Muscle of leg (tissue), 11 donors: ENCODE results near the gene PLEKHJ1. TPM values are rescaled to one million over a fixed set of nuclear protein-coding genes. Genes with fewer than 3 reads are reported as not detected.
A peak's percentile ranks its signal among the peaks of the same experiment; 100 is the strongest.

Source experiments
- DNase-seq: peaks from one replicate; pipeline ENCODE4 v3.0.0; 2013
- H3K27ac ChIP-seq: one replicate; pipeline ENCODE4 v1.5.1; 2013; ENCODE audit warnings: mild to moderate bottlenecking, low read length, control low read depth
- H3K27me3 ChIP-seq: one replicate; pipeline ENCODE4 v1.6.1; 2013; ENCODE audit warnings: low read length; ENCODE audit not compliant: control insufficient read depth, insufficient read depth
- H3K36me3 ChIP-seq: one replicate; pipeline ENCODE4 v1.6.1; 2013; ENCODE audit warnings: low read length; ENCODE audit not compliant: control insufficient read depth, insufficient read depth
- H3K4me1 ChIP-seq: one replicate; pipeline ENCODE4 v1.6.1; 2013; ENCODE audit warnings: low read length; ENCODE audit not compliant: control insufficient read depth, insufficient read depth
- H3K4me3 ChIP-seq: one replicate; pipeline ENCODE4 v1.5.1; 2013; ENCODE audit warnings: low read length, control low read depth
- H3K9me3 ChIP-seq: replicated peaks from 2 replicates; pipeline ENCODE4 v1.6.1; 2013; ENCODE audit warnings: low read depth, low read length; ENCODE audit not compliant: control insufficient read depth
- WGBS: methylation state at CpG from one replicate; pipeline ENCODE4 v1.1.5; 2013; ENCODE audit warnings: missing lambda C conversion rate; ENCODE audit not compliant: insufficient coverage; 5-methylcytosine and 5-hydroxymethylcytosine counted together
- polyA plus RNA-seq, 8 donors: library from polyadenylated mRNA; unstranded; fragments of 120-200 nt; gene quantifications; one replicate each; pipeline versions ENCODE4 v1.2.1 to v1.2.3, GENCODE V29; 2013; ENCODE audit warnings: inconsistent platforms in 1 of 8, low replicate concordance in 1 of 8; ENCODE audit not compliant: insufficient read length in 8 of 8, insufficient read depth in 1 of 8
- total RNA-seq: library from RNA; stranded (reverse); fragments of 120-200 nt; gene quantifications from one replicate; pipeline ENCODE4 v1.2.4, GENCODE V29; 2013

The PLEKHJ1 gene
- total and polyA plus RNA-seq, 9 donors = 70.6 to 89.4 (median 74.9) TPM

DNA sequence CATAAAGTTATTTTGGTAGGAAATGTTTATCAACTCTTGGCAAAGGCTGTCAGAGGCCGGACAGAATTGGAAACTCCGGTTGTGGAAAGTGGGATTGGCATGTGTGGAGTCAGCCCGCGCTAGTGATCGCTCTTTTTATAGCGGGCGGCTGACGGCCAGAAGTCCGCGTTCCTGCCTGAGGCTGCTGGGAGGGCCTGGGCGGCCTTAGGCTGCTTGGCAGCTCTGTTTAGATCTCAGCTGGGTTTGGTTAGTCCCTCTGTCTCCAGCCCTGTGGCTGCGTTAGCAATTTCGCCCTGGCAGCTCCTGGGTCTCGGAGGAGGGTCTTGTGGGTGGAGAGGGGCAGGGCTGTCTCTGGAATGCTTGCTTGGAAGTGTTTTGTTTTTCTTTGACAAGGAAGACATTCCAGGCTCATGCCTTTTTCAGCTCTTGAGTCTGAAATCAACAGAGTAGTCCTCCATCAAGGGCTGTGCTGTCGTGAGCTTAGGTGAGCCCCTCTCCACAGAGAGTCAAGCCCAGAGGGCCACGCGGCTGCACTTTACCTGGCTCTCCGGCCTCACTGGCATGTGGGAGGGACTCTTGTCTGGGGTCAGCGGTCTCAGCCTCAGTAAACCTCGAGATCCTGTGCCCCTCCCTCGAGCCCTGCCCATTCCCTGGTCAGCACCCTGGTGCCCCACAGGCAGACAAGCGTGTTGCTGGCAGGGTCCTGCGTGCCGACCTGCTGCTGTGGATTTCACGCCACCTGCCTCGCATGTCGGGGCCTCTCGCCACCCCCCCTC lies 49.9 kb downstream of the PLEKHJ1 start:
- H3K36me3 ChIP-seq = peaks cover 60% of the 10 kb centered on the region
- H3K9me3 ChIP-seq = no peaks in the 10 kb centered on the region
- no peak overlapping the region for H3K4me3 ChIP-seq
- H3K27me3 ChIP-seq = no peaks in the 10 kb centered on the region
- 29% methylated on average over 21 of the region's 28 CpGs for WGBS
- H3K4me1 ChIP-seq = peaks cover 75% of the 10 kb centered on the region
- peak overlapping the region; percentile 88 for H3K27ac ChIP-seq
- DNase-seq = peak; percentile 97

DNA sequence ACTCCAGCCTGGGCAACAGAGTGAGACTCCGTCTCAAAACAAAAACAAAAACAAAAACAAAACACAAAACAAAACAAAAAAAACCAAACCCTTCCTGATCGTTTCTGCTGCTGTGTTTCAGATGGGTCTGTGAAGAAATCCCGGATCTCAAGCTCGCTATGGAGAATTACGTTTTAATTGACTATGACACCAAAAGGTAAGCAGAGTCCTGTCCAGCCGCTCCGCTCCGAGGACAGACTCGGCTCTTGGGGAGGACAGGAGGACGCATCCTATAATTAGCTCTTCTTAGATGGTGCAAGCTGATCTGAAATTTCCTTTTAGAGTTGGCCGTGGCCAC lies 50.4 kb downstream of the PLEKHJ1 start:
- peak overlapping the region; percentile 88 for H3K27ac ChIP-seq
- peaks cover 81% of the 10 kb centered on the region for H3K4me1 ChIP-seq
- H3K27me3 ChIP-seq = no peaks in the 10 kb centered on the region
- WGBS = 29% methylated on average over 9 of the region's 11 CpGs
- DNase-seq = no peak
- H3K36me3 ChIP-seq = peaks cover 55% of the 10 kb centered on the region
- no peak overlapping the region for H3K4me3 ChIP-seq
- H3K9me3 ChIP-seq = no peaks in the 10 kb centered on the region

DNA sequence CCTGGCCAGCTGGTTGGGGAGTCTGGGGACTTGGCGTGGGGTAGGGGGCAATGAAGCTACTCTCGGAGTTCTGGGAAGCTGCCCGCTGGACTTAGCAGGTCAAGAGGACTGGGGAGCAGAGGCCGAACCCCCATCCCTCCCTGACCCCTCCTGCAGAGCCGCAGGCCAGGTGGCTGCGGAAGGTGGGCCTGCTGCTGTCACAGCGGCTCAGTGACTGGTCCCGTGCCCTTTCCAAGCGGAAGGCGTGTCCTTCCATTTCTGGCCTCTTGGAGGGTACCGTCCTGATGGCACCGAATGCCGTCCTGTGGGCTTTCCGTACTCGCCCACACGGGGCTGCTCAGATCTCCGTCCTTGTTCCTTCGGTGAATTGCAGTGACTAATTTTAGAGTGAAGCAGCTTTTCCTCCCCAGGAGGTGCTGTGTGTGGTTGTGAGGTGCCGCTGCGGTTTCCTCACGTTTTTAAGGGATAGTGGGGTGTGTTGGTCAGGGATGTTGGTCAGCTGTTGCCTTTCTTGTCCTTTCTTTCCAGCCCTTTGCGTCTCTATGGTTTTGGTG lies 51.6 kb downstream of the PLEKHJ1 start:
- H3K27me3 ChIP-seq = no peaks in the 10 kb centered on the region
- WGBS = 96% methylated on average over 20 of the region's 22 CpGs
- no peak overlapping the region for H3K4me3 ChIP-seq
- peaks cover 44% of the 10 kb centered on the region for H3K36me3 ChIP-seq
- peaks cover 80% of the 10 kb centered on the region for H3K4me1 ChIP-seq
- DNase-seq = no peak
- no peaks in the 10 kb centered on the region for H3K9me3 ChIP-seq
- peak overlapping the region; percentile 53 for H3K27ac ChIP-seq

Other genes starting within 250 kb of the PLEKHJ1 start
- 28.6 TPM for gene BTBD2, start 220.6 kb downstream of the PLEKHJ1 start, total RNA-seq
- gene BTBD2, start 220.6 kb downstream of the PLEKHJ1 start, polyA plus RNA-seq = 10 to 100 TPM; 57.2 to 87.5 (median 74.6) TPM
- gene MKNK2, start 185.1 kb downstream of the PLEKHJ1 start, total RNA-seq = 64.6 TPM
- 100 to 1,000 TPM in 1 of 8 donors, 10 to 100 TPM in 7; 56.9 to 115 (median 76.2) TPM for gene MKNK2, start 185.1 kb downstream of the PLEKHJ1 start, polyA plus RNA-seq
- 7.4 TPM for gene MOB3A, start 140.0 kb downstream of the PLEKHJ1 start, total RNA-seq
- 10 to 100 TPM; 14.7 to 22.1 (median 17.3) TPM for gene MOB3A, start 140.0 kb downstream of the PLEKHJ1 start, polyA plus RNA-seq
- 1.8 TPM for gene IZUMO4, start 139.4 kb downstream of the PLEKHJ1 start, total RNA-seq
- gene IZUMO4, start 139.4 kb downstream of the PLEKHJ1 start, polyA plus RNA-seq = 1 to 10 TPM; 1.7 to 4.0 (median 2.1) TPM
- gene AP3D1, start 84.8 kb downstream of the PLEKHJ1 start, total RNA-seq = 34.5 TPM
- 10 to 100 TPM; 57.2 to 82.8 (median 71.2) TPM for gene AP3D1, start 84.8 kb downstream of the PLEKHJ1 start, polyA plus RNA-seq
- 5.6 TPM for gene DOT1L, start 72.4 kb downstream of the PLEKHJ1 start, total RNA-seq
- gene DOT1L, start 72.4 kb downstream of the PLEKHJ1 start, polyA plus RNA-seq = 10 to 100 TPM; 14.4 to 24.8 (median 22.1) TPM
- 23.8 TPM for gene SF3A2, start 495 bp upstream of the PLEKHJ1 start, total RNA-seq
- 10 to 100 TPM; 54.7 to 89.9 (median 74.5) TPM for gene SF3A2, start 495 bp upstream of the PLEKHJ1 start, polyA plus RNA-seq
- gene AMH, start 13.0 kb upstream of the PLEKHJ1 start, total RNA-seq = 4.0 TPM
- gene AMH, start 13.0 kb upstream of the PLEKHJ1 start, polyA plus RNA-seq = 10 to 100 TPM in 1 of 8 donors, 1 to 10 TPM in 7; 1.5 to 13.3 (median 7.4) TPM
- 73.2 TPM for gene JSRP1, start 20.1 kb upstream of the PLEKHJ1 start, total RNA-seq
- gene JSRP1, start 20.1 kb upstream of the PLEKHJ1 start, polyA plus RNA-seq = 100 to 1,000 TPM in 2 of 8 donors, 10 to 100 TPM in 6; 58.3 to 107 (median 86.5) TPM
- not detected for gene PEAK3, start 45.8 kb upstream of the PLEKHJ1 start, total RNA-seq
- gene PEAK3, start 45.8 kb upstream of the PLEKHJ1 start, polyA plus RNA-seq = under 1 TPM in 6 of 8 donors, not detected in 2; 0.04 to 0.12 (median 0.09) TPM
- not detected for gene LINGO3, start 71.8 kb upstream of the PLEKHJ1 start, total RNA-seq
- under 1 TPM in 6 of 8 donors, not detected in 2; 0.07 to 0.15 (median 0.09) TPM for gene LINGO3, start 71.8 kb upstream of the PLEKHJ1 start, polyA plus RNA-seq
- 102 TPM for gene LSM7, start 92.3 kb upstream of the PLEKHJ1 start, total RNA-seq
- 100 to 1,000 TPM in 1 of 8 donors, 10 to 100 TPM in 7; 83.0 to 101 (median 94.8) TPM for gene LSM7, start 92.3 kb upstream of the PLEKHJ1 start, polyA plus RNA-seq
- gene SPPL2B, start 92.4 kb upstream of the PLEKHJ1 start, total RNA-seq = 20.8 TPM
- gene SPPL2B, start 92.4 kb upstream of the PLEKHJ1 start, polyA plus RNA-seq = 10 to 100 TPM; 24.6 to 66.1 (median 49.8) TPM
- gene TMPRSS9, start 123.9 kb upstream of the PLEKHJ1 start, total RNA-seq = 0.18 TPM
- 1 to 10 TPM in 1 of 8 donors, under 1 TPM in 7; 0.11 to 1.3 (median 0.34) TPM for gene TMPRSS9, start 123.9 kb upstream of the PLEKHJ1 start, polyA plus RNA-seq
- gene TIMM13, start 191.3 kb upstream of the PLEKHJ1 start, total RNA-seq = 104 TPM
- 100 to 1,000 TPM in 7 of 8 donors, 10 to 100 TPM in 1; 99.2 to 120 (median 107) TPM for gene TIMM13, start 191.3 kb upstream of the PLEKHJ1 start, polyA plus RNA-seq
- 55.2 TPM for gene LMNB2, start 220.6 kb upstream of the PLEKHJ1 start, total RNA-seq
- 100 to 1,000 TPM in 2 of 8 donors, 10 to 100 TPM in 6; 61.0 to 103 (median 88.1) TPM for gene LMNB2, start 220.6 kb upstream of the PLEKHJ1 start, polyA plus RNA-seq
- 16.4 TPM for gene GADD45B, start 239.8 kb upstream of the PLEKHJ1 start, total RNA-seq
- gene GADD45B, start 239.8 kb upstream of the PLEKHJ1 start, polyA plus RNA-seq = 10 to 100 TPM in 6 of 8 donors, 1 to 10 TPM in 2; 6.3 to 15.5 (median 12.7) TPM